Activated CD4-positive, alpha-beta T cell treated with anti-CD3 and anti-CD28 coated beads, Interleukin-2, amount 50 U/mL, for 1 hour (primary cell): ENCODE data around the gene BMPR1A.

ENCODE experiments used
- DNase-seq: peaks from one replicate; pipeline ENCODE4 v3.0.0-alpha.2; 2020

Gene BMPR1A

GRCh38 chr10:86768412-86769062, 12.1 kb downstream of the BMPR1A start:
- no peak for DNase-seq

GRCh38 chr10:86769991-86770390, 13.6 kb downstream of the BMPR1A start:
- DNase-seq = no peak

GRCh38 chr10:86770412-86770960, 14.1 kb downstream of the BMPR1A start:
- DNase-seq = no peak

GRCh38 chr10:86773498-86773897, 17.1 kb downstream of the BMPR1A start:
- no peak for DNase-seq

- no peak for DNase-seq
Observed at GRCh38 chr10:86775056-86775869, 18.8 kb downstream of the BMPR1A start.

- DNase-seq = no peak
Observed at GRCh38 chr10:86775870-86776180, 19.4 kb downstream of the BMPR1A start.

- no peak for DNase-seq
Observed at GRCh38 chr10:86779220-86780017, 23.0 kb downstream of the BMPR1A start.

GRCh38 chr10:86782701-86783418, 26.4 kb downstream of the BMPR1A start:
- DNase-seq = no peak

GRCh38 chr10:86785037-86785436, 28.6 kb downstream of the BMPR1A start:
- DNase-seq = no peak

GRCh38 chr10:86785968-86786367, 29.5 kb downstream of the BMPR1A start:
- no peak for DNase-seq

GRCh38 chr10:86786368-86786767, 29.9 kb downstream of the BMPR1A start:
- DNase-seq = no peak

GRCh38 chr10:86790394-86790793, 34.0 kb downstream of the BMPR1A start:
- DNase-seq = no peak

- no peak for DNase-seq
Observed at GRCh38 chr10:86792461-86793167, 36.2 kb downstream of the BMPR1A start.

GRCh38 chr10:86793696-86794095, 37.3 kb downstream of the BMPR1A start:
- DNase-seq = no peak

GRCh38 chr10:86795353-86795752, 38.9 kb downstream of the BMPR1A start:
- DNase-seq = no peak

- no peak for DNase-seq
Observed at GRCh38 chr10:86798025-86798424, 41.6 kb downstream of the BMPR1A start.

- no peak for DNase-seq
Observed at GRCh38 chr10:86798611-86799010, 42.2 kb downstream of the BMPR1A start.

- DNase-seq = no peak
Observed at GRCh38 chr10:86799188-86799845, 42.9 kb downstream of the BMPR1A start.

- no peak for DNase-seq
Observed at GRCh38 chr10:86801995-86802394, 45.6 kb downstream of the BMPR1A start.

GRCh38 chr10:86802473-86803108, 46.2 kb downstream of the BMPR1A start:
- no peak for DNase-seq

GRCh38 chr10:86803156-86803555, 46.7 kb downstream of the BMPR1A start:
- no peak for DNase-seq
